Esophagus muscularis mucosa (tissue), 4 donors: Measurements from ENCODE around the gene IGFL2. TPM values are rescaled to one million over a fixed set of nuclear protein-coding genes. Genes with fewer than 3 reads are reported as not detected.
"Not testable (repeated sequence)": the region's sequence is repeated elsewhere in the genome, so short reads cannot be mapped to it uniquely, and the experiment has no call there.

ENCODE experiments used
- DNase-seq: peaks from one replicate; pipeline ENCODE4 v3.0.0-alpha.2; 2017; ENCODE audit errors: extremely low spot score
- H3K27ac ChIP-seq, 4 donors: fragments of 200-600 bp; sonication (generic); replicated peaks in 1 of 4; 1 replicate in 3 of 4; 2 replicates in 1 of 4; pipeline ENCODE4 v1.5.1; 2016 to 2019; ENCODE audit warnings: mild to moderate bottlenecking in 1 of 4
- H3K27me3 ChIP-seq, 4 donors: fragments of 200-600 bp; sonication (generic); one replicate each; pipeline versions ENCODE4 v1.5.1 to v1.6.0; 2016 to 2019
- H3K36me3 ChIP-seq, 4 donors: fragments of 200-600 bp; sonication (generic); one replicate each; pipeline ENCODE4 v1.5.1; 2016 to 2019
- H3K4me1 ChIP-seq, 4 donors: fragments of 200-600 bp; sonication (generic); one replicate each; pipeline ENCODE4 v1.5.1; 2016 to 2019
- H3K4me3 ChIP-seq, 4 donors: fragments of 200-600 bp; sonication (generic); 1 replicate in 2 of 4; 2 replicates in 2 of 4; pipeline ENCODE4 v1.5.1; 2016 to 2019; ENCODE audit warnings: mild to moderate bottlenecking in 4 of 4, moderate library complexity in 1 of 4
- H3K9me3 ChIP-seq, 4 donors: fragments of 200-600 bp; sonication (generic); 1 replicate in 3 of 4; 2 replicates in 1 of 4; pipeline ENCODE4 v1.5.1; 2016 to 2019
- CTCF ChIP-seq, 3 experiments: fragments of 200-600 bp in 2 of 3; fragments of 450-650 bp in 1 of 3; sonication (generic) in 2 of 3; IDR thresholded peaks; one replicate each; pipeline ENCODE4 v1.5.1; 2017 to 2019; ENCODE audit warnings: antibody characterized with exemption in 3 of 3, mild to moderate bottlenecking in 2 of 3, moderate library complexity in 1 of 3
- EP300 ChIP-seq: sonication (generic); formaldehyde crosslinking; IDR thresholded peaks from one replicate; pipeline ENCODE4 v1.6.1; 2017; ENCODE audit warnings: antibody characterized with exemption
- POLR2A ChIP-seq: fragments of 450-650 bp; IDR thresholded peaks from one replicate; pipeline ENCODE4 v1.6.1; 2017; ENCODE audit warnings: antibody characterized with exemption, moderate library complexity, mild to moderate bottlenecking, low read depth
- POLR2AphosphoS5 ChIP-seq, 2 donors: sonication (generic); formaldehyde crosslinking; IDR thresholded peaks; one replicate each; pipeline ENCODE4 v1.6.1; 2017; ENCODE audit warnings: antibody characterized with exemption in 2 of 2
- WGBS: methylation state at CpG from one replicate; pipeline ENCODE4 v1.1.5; 2018; 5-methylcytosine and 5-hydroxymethylcytosine counted together
- intact Hi-C: fragments of 100-400 bp; cut with DNase I; formaldehyde crosslinking; loops from one replicate; pipeline ENCODE4 v1.15.1; 2023
- total RNA-seq, 4 donors: library from RNA; depleted of rRNA; stranded (reverse); fragments of >200 nt; gene quantifications; one replicate each; pipeline versions ENCODE4 v1.1.0 to v1.2.1, GENCODE V29; 2016

Gene IGFL2
- total RNA-seq, 4 donors from 2014 or later, result not detected

DNA sequence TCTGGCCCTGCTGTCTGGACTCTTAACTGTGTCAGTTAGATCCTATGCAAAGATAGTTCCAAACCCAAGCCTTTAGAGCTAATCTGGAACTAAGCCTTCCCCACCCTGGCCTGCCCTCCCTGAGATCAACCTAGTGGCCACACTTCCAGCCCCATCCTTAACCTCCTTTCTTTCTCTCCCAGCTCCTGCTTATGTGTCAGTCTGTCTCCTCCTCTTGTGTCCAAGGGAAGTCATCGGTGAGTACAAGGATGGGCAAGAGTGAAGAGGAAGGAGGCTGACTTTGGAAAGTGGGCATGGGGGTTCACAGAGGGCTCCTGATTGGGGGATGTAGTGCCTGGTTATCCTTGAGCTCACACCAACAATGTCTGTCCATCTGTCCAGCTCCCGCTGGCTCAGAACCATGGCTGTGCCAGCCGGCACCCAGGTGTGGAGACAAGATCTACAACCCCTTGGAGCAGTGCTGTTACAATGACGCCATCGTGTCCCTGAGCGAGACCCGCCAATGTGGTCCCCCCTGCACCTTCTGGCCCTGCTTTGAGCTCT, 12.3 kb downstream of the IGFL2 start:
- intact Hi-C loops, result no loop called here
- no peak overlapping the region for H3K4me3 ChIP-seq
- H3K4me1 ChIP-seq, result no peaks in the 10 kb centered on the region
- H3K27ac ChIP-seq, result no peak overlapping the region
- peaks cover 0 to 20% (median 8%) of the 10 kb centered on the region in 4 donors for H3K9me3 ChIP-seq
- WGBS, result 90% methylated on average over 6 of the region's 7 CpGs
- peaks cover 0 to 48% (median 0%) of the 10 kb centered on the region in 4 donors for H3K27me3 ChIP-seq
- TF ChIP-seq POLR2A, result no peak
- TF ChIP-seq POLR2AphosphoS5 (IDR thresholded peaks at IDR 0.05), result no peak
- no peak for TF ChIP-seq CTCF (IDR thresholded peaks at IDR 0.05)
- TF ChIP-seq EP300, result no peak
- no peaks in the 10 kb centered on the region for H3K36me3 ChIP-seq
- DNase-seq, result peak; percentile 60

DNA sequence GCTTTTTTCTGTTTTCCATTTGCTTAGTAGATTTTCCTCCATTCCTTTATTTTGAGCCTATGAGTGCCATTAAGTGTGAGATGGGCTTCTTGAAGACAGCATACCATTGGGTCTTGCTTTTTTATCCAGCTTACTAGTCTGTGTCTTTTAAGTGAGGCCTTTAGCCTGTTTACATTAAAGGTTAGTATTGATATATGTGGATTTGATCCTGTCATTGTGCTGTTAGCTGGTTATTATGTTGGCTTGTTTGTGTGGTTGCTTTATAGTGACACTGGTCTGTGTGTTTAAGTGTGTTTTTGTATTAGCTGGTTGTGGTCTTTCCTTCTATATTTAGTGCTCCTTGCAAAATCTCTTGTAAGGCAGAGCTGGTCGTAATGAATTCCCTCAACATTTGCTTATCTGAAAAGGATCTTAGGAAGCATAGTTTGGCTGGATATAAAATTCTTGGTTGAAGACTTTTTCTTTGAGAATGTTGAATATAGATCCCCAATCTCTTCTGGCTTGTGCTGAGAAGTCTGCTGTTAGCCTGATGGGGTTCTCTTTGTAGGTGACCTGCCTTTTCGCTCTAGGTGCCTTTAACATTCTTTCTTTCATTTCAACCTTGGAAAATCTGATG, 13.7 kb downstream of the IGFL2 start:
- DNase-seq, H3K36me3 ChIP-seq, H3K27ac ChIP-seq, intact Hi-C loops, H3K4me1 ChIP-seq, H3K4me3 ChIP-seq: not testable (repeated sequence)
- Histone ChIP-seq H3K27me3 (peaks cover 0 to 40% (median 0%) of the 10 kb centered on the region in 4 donors), H3K9me3 (peaks cover 0 to 20% (median 8%) of the 10 kb centered on the region in 4 donors)
- WGBS, result 68% methylated on average over 2 of the region's 2 CpGs

DNA sequence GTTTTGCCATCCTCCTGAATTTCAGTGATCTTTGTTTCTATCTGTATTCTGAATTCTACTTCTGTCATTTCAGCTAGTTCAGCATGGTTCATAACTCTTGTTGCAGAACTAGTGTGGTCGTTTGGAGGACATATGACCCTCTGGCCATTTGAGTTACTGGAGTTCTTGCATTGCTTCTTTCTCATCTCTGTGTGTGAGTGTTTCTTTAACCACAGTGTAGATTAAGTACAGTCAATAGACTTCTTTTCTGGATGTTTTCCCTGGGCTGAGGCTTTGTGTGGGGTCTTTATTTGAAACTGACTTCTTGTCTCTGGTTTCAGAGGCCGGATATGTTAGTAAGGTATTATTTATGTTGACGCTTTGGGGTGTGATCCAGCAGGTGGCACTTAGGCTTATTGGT, 14.7 kb downstream of the IGFL2 start:
- Histone ChIP-seq H3K27me3 (peaks cover 0 to 37% (median 0%) of the 10 kb centered on the region in 4 donors), H3K9me3 (peaks cover 0 to 20% (median 8%) of the 10 kb centered on the region in 4 donors), H3K36me3 (no peaks in the 10 kb centered on the region), H3K4me1 (no peaks in the 10 kb centered on the region), H3K27ac (no peak overlapping the region), H3K4me3 (no peak overlapping the region)
- TF ChIP-seq CTCF (IDR thresholded peaks at IDR 0.05) (no peak), POLR2A (no peak), EP300 (no peak), POLR2AphosphoS5 (IDR thresholded peaks at IDR 0.05) (no peak)
- 63% methylated on average over 3 of the region's 3 CpGs for WGBS
- peak; percentile 37 for DNase-seq
- intact Hi-C loops, result no loop called here

DNA sequence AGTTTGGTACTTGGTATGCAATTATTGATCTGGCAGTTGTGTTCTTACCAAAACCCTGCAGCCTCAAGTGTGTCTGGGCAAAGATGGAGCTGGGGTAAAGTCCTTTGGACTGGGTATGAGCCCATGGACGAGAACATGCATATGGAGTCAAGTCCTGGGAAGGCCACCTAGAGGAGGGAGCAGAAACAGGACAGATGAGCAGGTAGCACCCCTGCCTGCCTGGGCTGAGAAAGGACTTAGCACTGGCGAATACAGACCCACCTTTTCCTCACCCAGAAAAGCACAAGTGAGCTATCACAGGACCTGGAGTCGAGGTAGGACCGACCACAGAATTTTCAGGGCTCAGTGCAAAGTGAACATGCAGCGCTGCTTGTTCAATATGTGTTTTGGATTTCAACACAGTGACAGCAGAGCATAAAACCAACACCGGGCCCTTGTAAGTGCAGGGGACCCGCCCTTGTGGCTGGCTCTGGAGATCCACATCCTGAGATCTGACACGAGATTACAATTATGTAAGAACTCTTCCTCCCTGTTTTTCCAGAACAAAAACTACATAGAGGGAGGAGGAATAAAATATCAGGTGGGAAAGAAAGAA, 25.9 kb downstream of the IGFL2 start:
- intact Hi-C loops, result no loop called here
- no peaks in the 10 kb centered on the region for H3K4me1 ChIP-seq
- H3K36me3 ChIP-seq, result no peaks in the 10 kb centered on the region
- H3K27ac ChIP-seq, result no peak overlapping the region
- 72% methylated on average over 8 of the region's 8 CpGs for WGBS
- H3K9me3 ChIP-seq, result no peaks in the 10 kb centered on the region
- peaks cover 0 to 32% (median 0%) of the 10 kb centered on the region in 4 donors for H3K27me3 ChIP-seq
- no peak for TF ChIP-seq EP300
- DNase-seq, result no peak
- no peak overlapping the region for H3K4me3 ChIP-seq

DNA sequence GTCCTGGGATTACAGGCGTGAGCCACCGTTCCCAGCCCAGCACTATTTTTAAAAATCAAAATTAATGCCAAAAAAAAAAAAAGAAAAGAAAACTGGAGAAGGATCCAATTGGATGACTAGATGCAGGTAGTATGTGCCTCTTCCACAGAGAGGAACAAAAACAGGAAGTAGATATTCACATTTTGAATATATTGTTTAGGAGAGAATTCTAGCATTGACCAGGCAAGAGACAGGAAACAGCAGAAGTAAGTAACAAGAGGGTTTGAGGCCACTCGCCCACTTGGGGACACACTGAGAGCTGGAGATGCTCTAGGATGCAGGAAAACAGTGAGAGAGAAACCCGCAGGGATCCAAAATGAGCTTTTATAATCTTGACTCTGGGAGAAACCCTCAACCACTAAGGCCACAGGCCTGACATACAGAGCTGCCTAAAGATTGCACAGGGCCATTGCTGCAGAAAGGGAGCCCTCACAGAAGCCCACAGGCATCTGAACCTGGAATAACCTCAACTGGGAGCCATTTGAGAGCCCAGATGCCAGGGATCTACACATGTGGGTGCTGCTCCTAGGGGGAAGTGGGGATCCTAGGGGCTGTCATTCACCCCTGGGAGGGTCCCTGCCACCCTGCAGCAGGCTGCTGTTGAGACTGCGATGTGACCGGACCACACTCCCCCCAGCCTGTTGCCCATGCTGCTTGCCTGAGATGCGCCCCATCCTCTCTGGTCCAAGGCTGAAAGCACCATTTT, 28.2 kb downstream of the IGFL2 start:
- H3K9me3 ChIP-seq, result no peaks in the 10 kb centered on the region
- no peak for DNase-seq
- intact Hi-C loops, result no loop called here
- no peak overlapping the region for H3K27ac ChIP-seq
- peaks cover 0 to 40% (median 0%) of the 10 kb centered on the region in 4 donors for H3K27me3 ChIP-seq
- no peaks in the 10 kb centered on the region for H3K4me1 ChIP-seq
- H3K4me3 ChIP-seq, result no peak overlapping the region
- no peaks in the 10 kb centered on the region for H3K36me3 ChIP-seq
- WGBS, result 84% methylated on average over 7 of the region's 7 CpGs
- TF ChIP-seq CTCF (IDR thresholded peaks at IDR 0.05) (no peak), POLR2AphosphoS5 (IDR thresholded peaks at IDR 0.05) (no peak), EP300 (no peak), POLR2A (no peak)
